Measurements from ENCODE around the gene PCGF1. TPM values are rescaled to one million over a fixed set of nuclear protein-coding genes. Genes with fewer than 3 reads are reported as not detected.

Gene PCGF1
- total and polyA plus RNA-seq, 2 of the 13 experiments (the other 11 are each of a cell fraction or from before 2014, with no cell fraction given), result 20.4 to 22.6 TPM

DNA sequence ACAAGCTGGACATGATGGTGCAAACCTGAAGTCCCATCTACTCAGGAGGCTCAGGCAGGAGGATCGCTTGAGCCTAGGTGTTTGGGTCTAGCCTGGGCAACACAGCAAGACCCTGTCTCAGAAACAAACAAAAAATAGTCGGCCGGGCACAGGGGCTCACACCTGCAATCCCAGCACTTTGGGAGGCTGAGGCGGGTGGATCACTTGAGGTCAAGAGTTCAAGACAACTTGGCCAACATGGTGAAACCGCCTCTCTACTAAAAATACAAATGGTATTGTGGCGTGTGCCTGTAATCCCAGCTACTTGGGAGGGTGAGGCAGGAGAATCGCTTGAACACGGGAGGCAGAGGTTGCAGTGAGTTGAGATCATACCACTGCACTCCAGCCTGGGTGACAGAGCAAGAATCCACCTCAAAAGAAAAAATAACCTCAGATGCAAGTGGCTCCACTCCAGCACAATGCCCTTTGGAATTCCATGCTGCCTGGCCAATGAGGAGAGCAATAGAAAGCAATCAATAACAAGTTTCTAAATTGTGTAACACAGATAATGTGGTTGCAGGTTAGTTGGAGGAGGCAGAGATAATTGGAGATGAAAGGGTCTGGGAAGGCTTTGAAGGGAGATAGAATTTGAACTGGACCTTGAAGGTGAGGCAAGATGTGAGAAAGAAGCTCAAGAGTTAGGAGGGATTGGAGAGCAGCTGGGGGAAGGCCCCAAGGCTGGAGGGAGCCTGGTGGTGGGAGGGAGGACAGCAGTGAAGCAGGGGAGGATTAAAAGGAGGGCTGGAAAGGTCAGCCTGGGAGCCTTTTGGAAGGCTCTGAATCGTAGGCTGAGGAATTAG is 18.6 kb downstream of the PCGF1 start (continued):
- TF ChIP-seq, protein P1, sequence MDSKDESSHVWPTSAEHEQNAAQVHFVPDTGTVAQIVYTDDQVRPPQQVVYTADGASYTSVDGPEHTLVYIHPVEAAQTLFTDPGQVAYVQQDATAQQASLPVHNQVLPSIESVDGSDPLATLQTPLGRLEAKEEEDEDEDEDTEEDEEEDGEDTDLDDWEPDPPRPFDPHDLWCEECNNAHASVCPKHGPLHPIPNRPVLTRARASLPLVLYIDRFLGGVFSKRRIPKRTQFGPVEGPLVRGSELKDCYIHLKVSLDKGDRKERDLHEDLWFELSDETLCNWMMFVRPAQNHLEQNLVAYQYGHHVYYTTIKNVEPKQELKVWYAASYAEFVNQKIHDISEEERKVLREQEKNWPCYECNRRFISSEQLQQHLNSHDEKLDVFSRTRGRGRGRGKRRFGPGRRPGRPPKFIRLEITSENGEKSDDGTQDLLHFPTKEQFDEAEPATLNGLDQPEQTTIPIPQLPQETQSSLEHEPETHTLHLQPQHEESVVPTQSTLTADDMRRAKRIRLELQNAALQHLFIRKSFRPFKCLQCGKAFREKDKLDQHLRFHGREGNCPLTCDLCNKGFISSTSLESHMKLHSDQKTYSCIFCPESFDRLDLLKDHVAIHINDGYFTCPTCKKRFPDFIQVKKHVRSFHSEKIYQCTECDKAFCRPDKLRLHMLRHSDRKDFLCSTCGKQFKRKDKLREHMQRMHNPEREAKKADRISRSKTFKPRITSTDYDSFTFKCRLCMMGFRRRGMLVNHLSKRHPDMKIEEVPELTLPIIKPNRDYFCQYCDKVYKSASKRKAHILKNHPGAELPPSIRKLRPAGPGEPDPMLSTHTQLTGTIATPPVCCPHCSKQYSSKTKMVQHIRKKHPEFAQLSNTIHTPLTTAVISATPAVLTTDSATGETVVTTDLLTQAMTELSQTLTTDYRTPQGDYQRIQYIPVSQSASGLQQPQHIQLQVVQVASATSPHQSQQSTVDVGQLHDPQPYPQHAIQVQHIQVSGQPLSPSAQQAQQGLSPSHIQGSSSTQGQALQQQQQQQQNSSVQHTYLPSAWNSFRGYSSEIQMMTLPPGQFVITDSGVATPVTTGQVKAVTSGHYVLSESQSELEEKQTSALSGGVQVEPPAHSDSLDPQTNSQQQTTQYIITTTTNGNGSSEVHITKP (CRISPR knock-in tag; IDR thresholded peaks at IDR 0.05; ENCODE audit: low read depth), result peak; percentile 96
- TF ChIP-seq ZUFSP (CRISPR knock-in tag; IDR thresholded peaks at IDR 0.05; ENCODE audit: borderline replicate concordance) (no peak), ZNF563 (CRISPR knock-in tag; IDR thresholded peaks at IDR 0.05) (no peak), ZBTB10 (CRISPR knock-in tag; IDR thresholded peaks at IDR 0.05; ENCODE audit: borderline replicate concordance) (no peak), ZC3H13 (CRISPR knock-in tag; IDR thresholded peaks at IDR 0.05) (peak; percentile 92), CENPX (CRISPR knock-in tag; IDR thresholded peaks at IDR 0.05) (no peak), ZNF24 (IDR thresholded peaks at IDR 0.05) (no peak), FOXK2 (IDR thresholded peaks at IDR 0.05) (peak; percentile 51; the same call in 1 of the 2 replicates), ZNF839 (CRISPR knock-in tag; IDR thresholded peaks at IDR 0.05; ENCODE audit: borderline replicate concordance) (0 out of 2 replicates have a peak, but pooled peaks have one; percentile 48), ZBTB2 (CRISPR knock-in tag; IDR thresholded peaks at IDR 0.05; ENCODE audit: low read depth) (0 out of 2 replicates have a peak, but pooled peaks have one; percentile 27), ZNF121 (CRISPR knock-in tag; IDR thresholded peaks at IDR 0.05) (peak; percentile 96), HDAC6 (IDR thresholded peaks at IDR 0.05; ENCODE audit: low read depth, low read length) (no peak), MTA3 (CRISPR knock-in tag; IDR thresholded peaks at IDR 0.05) (no peak), TCF7 (IDR thresholded peaks at IDR 0.05; ENCODE audit: low read depth) (peak; percentile 98)
- TF ChIP-seq, protein P2, sequence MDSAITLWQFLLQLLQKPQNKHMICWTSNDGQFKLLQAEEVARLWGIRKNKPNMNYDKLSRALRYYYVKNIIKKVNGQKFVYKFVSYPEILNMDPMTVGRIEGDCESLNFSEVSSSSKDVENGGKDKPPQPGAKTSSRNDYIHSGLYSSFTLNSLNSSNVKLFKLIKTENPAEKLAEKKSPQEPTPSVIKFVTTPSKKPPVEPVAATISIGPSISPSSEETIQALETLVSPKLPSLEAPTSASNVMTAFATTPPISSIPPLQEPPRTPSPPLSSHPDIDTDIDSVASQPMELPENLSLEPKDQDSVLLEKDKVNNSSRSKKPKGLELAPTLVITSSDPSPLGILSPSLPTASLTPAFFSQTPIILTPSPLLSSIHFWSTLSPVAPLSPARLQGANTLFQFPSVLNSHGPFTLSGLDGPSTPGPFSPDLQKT (CRISPR knock-in tag; IDR thresholded peaks at IDR 0.05; ENCODE audit: borderline replicate concordance), result no peak
- TF ChIP-seq, protein P3, sequence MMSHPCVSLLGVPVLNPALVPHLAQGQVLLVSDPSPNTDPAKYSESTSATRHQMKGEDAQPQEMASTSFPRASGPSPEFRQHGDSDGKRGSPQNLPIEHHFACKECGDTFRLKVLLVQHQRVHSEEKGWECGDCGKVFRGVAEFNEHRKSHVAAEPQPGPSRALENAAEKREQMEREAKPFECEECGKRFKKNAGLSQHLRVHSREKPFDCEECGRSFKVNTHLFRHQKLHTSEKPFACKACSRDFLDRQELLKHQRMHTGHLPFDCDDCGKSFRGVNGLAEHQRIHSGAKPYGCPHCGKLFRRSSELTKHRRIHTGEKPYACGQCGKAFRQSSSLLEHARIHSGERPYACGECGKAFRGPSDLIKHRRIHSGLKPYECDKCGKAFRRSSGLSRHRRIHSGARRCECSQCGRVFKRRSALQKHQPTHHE (CRISPR knock-in tag; IDR thresholded peaks at IDR 0.05; ENCODE audit: borderline replicate concordance), result no peak
